ENCODE data around the gene GPR137B.
A peak's percentile ranks its signal among the peaks of the same experiment; 100 is the strongest.

Gene GPR137B

GRCh38 chr1:236114076-236114747 lies 28.1 kb upstream of the GPR137B start:
- DNase-seq (ENCODE audit: low spot score) = no peak

GRCh38 chr1:236117710-236118109 lies 24.6 kb upstream of the GPR137B start:
- no peak for DNase-seq (ENCODE audit: low spot score)

GRCh38 chr1:236119943-236120484 lies 22.3 kb upstream of the GPR137B start:
- DNase-seq (ENCODE audit: low spot score) = no peak

- no peak for DNase-seq (ENCODE audit: low spot score)
These were observed 21.6 kb upstream of the GPR137B start for GRCh38 chr1:236120721-236121153.

GRCh38 chr1:236122176-236122575 lies 20.2 kb upstream of the GPR137B start:
- no peak for DNase-seq (ENCODE audit: low spot score)

GRCh38 chr1:236123563-236123962 lies 18.8 kb upstream of the GPR137B start:
- no peak for DNase-seq (ENCODE audit: low spot score)

- DNase-seq (ENCODE audit: low spot score) = no peak
These were observed 17.4 kb upstream of the GPR137B start for GRCh38 chr1:236124965-236125364.

GRCh38 chr1:236127045-236127444 lies 15.3 kb upstream of the GPR137B start:
- no peak for DNase-seq (ENCODE audit: low spot score)

GRCh38 chr1:236128646-236129178 lies 13.6 kb upstream of the GPR137B start:
- no peak for DNase-seq (ENCODE audit: low spot score)

GRCh38 chr1:236129306-236129705 lies 13.0 kb upstream of the GPR137B start:
- DNase-seq (ENCODE audit: low spot score) = peak; percentile 34

GRCh38 chr1:236130372-236130771 lies 12.0 kb upstream of the GPR137B start:
- no peak for DNase-seq (ENCODE audit: low spot score)

GRCh38 chr1:236131916-236132315 lies 10.4 kb upstream of the GPR137B start:
- DNase-seq (ENCODE audit: low spot score) = no peak

- DNase-seq (ENCODE audit: low spot score) = no peak
These were observed 9.8 kb upstream of the GPR137B start for GRCh38 chr1:236132420-236133046.

- no peak for DNase-seq (ENCODE audit: low spot score)
These were observed 9.0 kb upstream of the GPR137B start for GRCh38 chr1:236133339-236133738.

- no peak for DNase-seq (ENCODE audit: low spot score)
These were observed 8.5 kb upstream of the GPR137B start for GRCh38 chr1:236133802-236134201.

GRCh38 chr1:236137285-236137852 lies 5.0 kb upstream of the GPR137B start:
- no peak for DNase-seq (ENCODE audit: low spot score)

GRCh38 chr1:236139495-236139894 lies 2.8 kb upstream of the GPR137B start:
- DNase-seq (ENCODE audit: low spot score) = no peak

GRCh38 chr1:236140705-236141446 lies 1.5 kb upstream of the GPR137B start:
- DNase-seq (ENCODE audit: low spot score) = peak; percentile 19

GRCh38 chr1:236141447-236142252 lies 689 bp upstream of the GPR137B start:
- DNase-seq (ENCODE audit: low spot score) = peak; percentile 52

- peak; percentile 16 for DNase-seq (ENCODE audit: low spot score)
These were observed 987 bp downstream of the GPR137B start for GRCh38 chr1:236143104-236143948.
